Fibroblast of skin of back (primary cell): Measurements from ENCODE around the gene AK2. TPM values are rescaled to one million over a fixed set of nuclear protein-coding genes. Genes with fewer than 3 reads are reported as not detected.
A peak's percentile ranks its signal among the peaks of the same experiment; 100 is the strongest.
"Not testable (repeated sequence)": the region's sequence is repeated elsewhere in the genome, so short reads cannot be mapped to it uniquely, and the experiment has no call there.

Source experiments
- DNase-seq: peaks from one replicate; pipeline ENCODE4 v3.0.0-alpha.2; 2013
- polyA plus RNA-seq, 2 experiments: library from polyadenylated mRNA; unstranded; fragments of 120-200 nt; gene quantifications; one replicate each; pipeline ENCODE4 v1.2.1, GENCODE V29; 2013; ENCODE audit not compliant: insufficient read length in 2 of 2

The AK2 gene
- polyA plus RNA-seq (2013, experiment 1 of 2; ENCODE audit: insufficient read length) = 165 TPM
- 118 TPM for polyA plus RNA-seq (2013, experiment 2 of 2; ENCODE audit: insufficient read length)

DNA sequence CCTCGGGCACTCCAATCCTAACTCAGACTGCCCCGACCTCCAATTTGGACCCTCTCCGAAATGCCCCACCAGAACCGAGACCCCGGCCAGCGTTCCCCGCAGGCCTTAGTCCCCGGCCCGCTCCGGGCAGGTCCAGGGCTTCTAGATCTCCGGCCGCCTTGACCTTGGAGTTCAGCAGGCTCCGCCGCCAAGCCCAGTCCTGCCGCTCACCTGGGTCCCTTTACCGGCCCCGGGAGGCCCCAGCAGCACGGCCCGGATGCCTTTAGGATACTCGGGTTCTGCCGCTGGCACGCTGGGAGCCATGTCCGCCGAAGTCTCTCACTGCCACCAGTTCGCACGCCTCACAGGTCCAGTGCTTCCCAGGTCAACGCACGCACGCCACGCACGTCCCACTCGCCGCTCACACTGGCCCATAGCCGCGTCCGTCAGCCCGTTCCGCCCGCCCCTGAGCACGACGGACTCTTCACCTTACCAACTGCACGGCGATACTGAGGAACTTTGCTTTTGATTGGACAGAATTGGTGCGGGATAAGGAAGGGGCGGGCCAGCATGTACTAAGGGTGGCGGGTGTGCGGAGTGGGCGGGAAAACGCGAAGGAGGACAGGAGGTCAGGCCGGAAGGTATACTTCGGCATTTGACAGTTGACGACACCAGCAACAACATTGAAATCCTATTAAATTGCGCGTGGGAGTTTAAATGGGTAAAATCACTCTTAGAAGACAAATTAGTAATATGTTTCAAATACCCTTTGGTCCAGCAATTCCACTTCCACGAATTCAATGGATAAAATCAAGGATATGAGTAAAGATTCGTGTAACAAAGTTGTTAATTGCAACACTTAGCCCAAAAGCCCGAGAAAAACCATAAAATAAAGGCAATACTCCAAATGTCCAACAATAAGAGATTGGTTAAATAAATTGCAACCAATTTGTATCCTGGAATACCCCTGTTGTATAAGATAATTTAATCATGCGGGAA is at the start of gene AK2:
AK2 (minus strand) TSS at position 358 of the 978 bp plus-strand sequence; CDS start at position 303, 55 bp downstream.
- DNase-seq = peak; percentile 99

DNA sequence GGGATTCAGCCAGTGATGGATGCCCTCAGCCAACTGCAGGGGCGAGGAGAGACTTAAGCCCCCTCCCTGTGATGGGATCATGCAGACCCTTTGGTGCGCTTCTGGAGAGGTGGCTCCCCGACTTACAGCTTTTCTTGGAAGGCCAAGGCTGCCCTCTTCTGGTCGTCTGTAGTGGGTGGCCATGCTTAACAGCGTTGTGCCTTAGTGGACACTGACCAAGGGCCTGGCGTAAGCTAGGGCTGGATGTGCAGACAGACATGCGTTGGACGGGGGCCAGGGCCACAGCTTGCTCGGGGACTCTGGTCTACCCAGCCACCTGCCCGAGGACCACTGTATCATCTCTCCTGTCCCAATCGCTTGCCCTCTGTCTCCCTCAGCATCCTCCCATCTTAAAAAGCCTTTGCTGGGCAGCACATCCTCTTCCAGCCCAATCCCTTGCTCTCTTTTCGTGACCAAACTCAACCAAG is 49.7 kb upstream of the AK2 start:
- DNase-seq = peak; percentile 60

DNA sequence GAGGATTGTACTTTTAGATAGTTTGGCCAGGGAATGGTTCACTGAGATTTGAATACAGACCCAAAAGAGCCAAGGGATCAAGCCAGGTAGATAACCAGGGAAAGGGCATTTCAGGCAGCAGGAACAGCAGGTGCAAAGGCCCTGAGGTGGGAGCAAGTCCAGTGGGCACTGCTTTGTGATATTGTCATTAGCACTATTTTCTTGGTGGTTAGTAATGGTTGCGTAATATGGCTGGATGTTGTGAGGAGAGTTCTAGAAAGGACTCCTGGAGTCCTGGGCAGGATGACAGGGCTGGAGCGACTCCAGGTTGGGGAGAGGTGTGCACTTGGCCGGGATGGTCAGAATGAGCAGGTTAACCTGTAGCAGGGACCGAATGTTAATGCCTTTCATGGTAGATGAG is 48.6 kb upstream of the AK2 start:
- no peak for DNase-seq

DNA sequence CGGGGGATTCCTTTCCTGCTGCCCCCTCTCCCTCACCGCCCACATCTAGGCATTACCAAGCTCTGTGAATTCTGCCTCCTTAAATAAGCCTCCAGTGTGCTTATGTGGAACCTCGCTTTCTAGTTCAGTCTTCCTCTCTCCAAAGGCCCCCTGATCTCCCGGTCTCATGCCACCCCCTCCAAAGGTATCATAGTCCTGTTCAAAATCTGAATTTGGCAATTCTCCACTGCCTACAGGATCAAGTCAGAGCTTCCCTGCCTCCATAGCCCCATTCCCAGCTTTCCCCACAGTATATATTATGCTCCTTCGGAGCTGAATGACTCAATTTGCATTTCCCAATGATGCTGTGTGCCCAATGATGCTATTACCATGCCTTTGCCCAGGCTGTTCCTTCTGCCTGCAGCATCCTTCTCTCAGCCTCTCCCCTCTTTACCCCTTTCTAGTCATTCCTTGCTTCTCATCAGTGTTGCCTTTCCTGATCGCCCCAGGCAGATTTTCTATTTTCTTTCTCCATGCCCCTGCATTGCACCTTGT is 46.0 kb upstream of the AK2 start:
- DNase-seq = no peak

DNA sequence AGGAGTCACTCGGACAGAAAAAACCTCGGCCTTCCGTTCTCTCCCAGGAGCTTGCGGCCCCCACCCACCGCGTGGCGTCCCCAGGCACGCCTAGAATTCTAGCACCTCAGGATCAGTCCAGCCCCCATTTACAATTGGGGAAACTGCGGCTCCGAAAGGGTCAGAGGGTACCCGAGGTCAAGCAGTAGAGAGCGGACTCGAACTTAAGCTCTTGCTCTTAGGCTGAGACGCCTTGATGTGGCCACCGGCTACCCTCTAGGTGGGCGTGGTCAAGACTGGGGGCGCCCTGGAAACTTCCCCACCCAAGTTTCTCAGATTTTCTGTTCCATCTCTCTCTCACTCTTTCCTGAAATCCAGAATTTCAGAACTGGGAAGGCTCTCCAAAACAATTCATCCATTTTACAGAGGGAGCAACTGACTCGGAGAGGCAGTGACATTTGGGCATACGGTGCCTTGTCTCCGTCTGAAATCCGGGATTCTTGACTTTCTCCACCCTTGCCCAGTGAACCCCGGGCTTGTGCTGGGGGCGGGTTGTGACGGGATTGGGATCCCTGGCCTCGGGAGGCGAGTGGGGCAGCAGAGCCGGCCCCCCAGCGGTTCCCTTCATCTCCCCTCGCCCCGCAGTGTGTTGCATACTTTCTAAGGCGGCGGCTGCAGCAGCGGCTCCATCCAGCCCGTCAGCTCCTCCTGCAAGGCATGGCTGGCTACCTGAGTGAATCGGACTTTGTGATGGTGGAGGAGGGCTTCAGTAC is 45.0 kb upstream of the AK2 start:
- no peak for DNase-seq

DNA sequence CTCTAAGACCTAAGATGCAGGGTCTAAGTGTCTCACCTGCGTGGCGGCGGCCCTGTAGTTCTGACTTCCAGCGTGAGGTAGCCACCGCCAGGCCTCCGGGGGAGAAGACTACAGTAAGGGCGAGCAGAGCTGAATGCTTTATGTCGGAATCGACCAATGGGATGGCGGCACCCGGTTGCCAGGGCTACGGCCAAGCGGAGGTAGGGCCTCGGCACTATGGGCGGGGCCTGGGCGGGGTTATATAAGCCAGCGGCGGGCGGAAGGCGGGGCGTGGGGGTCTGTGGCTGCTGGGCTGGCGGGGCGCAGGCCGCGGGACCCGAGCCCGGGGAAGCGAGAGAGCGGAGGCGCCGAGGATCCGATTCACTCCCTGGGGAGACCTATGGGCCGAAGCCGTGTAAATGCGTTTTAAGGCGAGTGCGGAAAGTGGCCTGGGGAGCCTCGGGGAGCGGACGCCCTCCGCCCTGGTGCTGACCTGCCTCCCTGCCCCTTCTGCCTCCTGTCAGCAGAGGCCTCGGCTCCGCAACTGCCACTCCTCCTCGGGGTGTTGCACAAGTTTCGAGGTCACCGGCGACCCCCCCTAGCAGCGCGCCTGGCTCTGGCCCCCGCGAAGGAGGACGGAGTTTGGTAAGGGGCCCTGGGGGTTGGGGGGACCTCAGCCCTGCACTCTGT is 44.3 kb upstream of the AK2 start, which contains the start of gene AZIN2:
AZIN2 (plus strand) TSS at position 269 of the 669 bp plus-strand sequence. CDS start 1,097 bp downstream, outside the sequence.
- DNase-seq = peak; percentile 94

DNA sequence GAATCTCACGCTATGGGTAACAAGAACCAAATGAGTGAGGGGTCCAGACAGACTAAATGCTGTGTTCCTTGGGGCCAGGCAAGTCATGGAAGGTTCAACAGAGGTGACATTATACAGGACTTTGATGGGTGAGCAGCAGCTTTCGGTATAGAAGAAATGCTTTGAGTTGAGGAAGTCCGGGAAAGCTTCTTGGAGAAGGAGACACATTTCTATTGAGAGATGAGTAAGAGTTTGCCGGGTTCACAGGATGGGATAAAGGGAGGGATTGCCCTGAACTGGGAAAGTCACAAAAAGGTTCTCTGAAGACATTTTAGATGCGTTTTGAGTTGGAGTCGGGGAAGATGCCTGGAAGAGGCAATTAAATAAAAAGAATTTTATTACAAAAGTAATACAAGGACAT is 43.7 kb upstream of the AK2 start:
- no peak for DNase-seq

DNA sequence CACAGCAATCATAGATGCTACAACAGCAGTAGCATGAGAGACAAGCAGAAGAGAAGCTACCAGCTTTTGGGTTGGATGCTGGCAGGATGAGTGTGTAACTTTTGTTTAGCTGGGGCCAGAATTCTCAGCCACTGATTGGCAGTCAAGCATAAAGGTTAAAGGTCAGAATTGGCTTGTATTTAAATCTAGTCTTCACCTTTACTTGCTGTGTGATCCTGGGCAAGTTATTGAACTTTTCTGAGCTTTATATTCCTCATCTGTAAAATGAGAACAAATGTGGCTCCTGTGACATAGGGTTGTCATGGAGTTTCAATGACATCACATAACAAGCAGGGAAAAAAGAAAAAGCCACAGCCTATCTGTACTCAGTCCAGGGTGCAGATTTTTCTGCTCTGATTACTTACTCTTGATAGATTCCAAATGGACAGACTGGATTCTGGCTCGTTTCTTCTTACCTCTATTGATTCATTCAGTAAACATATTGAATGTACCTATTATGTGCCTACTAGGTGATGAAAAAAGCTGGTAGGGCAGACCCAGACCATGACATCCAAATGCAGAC is 41.4 kb upstream of the AK2 start:
- DNase-seq = no peak

DNA sequence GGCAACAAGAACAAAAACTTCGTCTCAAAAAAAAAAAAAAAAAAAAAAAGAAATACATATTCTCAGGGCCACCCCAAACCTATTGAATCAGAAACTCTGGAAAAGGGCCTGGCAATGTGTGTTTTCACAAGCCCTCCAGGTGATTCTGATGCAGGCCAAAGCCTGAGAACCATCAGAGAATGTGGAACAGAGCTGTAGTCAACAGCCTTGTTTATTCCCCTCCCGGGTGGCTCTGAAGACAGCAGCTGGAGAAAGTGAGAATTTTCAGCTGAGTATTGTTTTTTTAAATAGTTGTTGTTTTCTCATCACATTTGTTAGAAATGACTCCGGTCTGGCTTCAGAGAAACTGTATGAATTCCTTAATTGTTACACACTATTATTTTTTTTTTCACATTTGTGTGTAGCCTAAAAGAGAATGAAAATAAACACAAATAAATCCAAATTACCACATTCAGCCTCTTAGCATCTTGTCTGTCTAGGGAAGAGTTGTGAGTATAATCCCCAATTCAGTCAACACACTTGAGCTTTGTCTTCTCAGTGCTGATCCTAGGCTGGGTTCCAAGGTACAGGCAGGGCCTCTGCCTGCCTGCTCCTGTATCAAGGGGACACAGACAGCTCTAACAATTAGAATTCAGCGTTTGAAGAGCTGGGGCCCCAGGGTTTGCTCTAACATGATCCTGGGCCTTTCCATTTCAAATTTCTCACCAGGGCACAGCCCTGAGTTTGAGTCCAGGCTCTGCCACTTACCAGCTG is 37.7 kb upstream of the AK2 start:
- DNase-seq = no peak

DNA sequence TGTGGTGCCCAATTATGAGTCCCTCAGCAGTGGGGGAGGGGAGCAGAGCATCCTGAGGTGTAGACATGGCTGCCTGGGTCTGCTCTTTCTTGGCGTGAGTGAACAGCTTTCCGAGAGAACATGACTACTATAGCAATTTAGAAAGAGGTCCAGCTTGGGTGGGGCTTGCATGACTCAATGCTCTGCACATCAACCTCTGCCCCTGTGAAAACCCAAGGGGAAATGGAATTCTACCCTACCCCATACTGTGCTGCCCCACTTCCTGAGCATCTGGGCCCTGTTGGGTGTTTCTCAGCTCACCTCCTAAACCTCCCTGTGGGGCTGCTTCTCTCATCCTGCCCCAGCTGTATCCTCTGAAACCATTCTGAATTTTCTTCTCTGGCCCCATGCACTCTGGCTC is 36.0 kb upstream of the AK2 start:
- DNase-seq = no peak

DNA sequence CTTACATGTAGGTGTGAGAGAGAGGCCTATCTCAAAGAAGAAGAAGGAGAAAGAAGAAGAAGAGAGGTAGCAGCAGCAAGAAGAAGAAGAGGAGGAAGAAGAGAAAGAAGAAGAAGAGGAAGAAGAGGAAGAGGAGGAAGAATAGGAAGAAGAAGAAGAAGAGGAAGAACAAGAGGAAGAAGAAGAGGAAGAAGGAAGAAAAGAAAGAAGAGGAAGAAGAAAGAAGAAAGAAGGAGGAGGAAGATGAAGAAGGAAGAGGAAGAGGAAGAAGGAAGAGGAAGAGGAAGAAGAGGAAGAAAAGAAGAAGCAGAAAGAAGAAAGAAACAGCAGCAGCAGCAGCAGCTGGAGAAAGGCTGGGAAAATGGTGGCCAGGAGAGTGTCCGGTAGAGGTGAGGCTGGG is 33.9 kb upstream of the AK2 start:
- DNase-seq = no peak

DNA sequence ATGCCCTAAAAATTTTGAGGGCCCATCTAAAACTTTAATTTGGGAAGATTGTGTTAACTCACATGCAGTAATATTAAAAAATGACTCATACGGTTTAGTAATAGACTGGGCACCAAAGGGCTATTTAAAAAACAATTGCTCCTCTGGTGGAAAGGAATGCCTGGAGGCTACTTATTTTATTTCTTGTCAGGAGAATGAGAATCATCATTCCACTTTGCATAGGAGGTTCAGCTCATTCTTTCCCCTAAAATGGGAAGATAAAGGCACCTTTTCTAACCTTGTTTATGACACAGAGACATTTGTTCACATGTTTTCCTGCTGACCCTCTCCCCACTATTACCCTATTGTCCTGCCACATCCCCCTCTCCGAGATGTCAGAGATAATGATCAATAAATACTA is 31.4 kb upstream of the AK2 start:
- DNase-seq = not testable (repeated sequence)

DNA sequence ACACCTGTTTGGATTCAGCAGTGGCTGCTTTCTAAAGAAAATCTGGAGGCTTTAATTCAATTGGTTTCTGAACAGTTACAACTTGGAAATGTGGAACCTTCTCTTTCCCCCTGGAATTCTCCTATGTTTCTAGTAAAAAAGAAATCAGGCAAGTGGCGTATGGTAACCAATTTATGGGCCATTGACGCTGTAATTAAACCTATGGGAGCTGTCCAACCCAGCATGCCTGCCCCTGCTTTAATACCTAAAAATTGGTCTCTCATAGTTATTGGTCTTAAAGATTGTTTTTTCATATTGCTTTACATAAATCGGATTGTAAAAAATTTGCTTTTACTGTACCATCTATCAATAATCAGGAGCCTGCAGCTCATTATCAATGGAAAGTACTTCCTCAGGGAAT is 29.8 kb upstream of the AK2 start:
- DNase-seq = not testable (repeated sequence)

DNA sequence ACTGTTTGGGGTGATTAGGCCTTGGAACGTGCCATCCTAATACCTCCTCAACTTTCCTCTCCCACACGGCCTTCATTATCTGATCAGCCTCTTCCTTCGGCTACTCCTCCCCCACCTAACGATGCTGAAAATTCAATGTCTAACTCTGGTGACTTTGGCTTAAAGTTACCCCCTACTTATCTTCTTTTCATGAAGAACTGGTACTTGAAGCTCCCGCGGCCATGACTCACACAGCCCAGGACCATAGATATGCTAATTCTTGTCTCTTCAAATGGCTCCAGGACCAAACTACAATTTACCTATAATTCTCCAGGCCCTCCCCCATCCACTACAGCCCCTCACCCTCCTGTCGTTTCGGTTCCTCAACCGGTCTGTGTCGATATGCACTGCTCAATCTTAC is 28.6 kb upstream of the AK2 start:
- no peak for DNase-seq

DNA sequence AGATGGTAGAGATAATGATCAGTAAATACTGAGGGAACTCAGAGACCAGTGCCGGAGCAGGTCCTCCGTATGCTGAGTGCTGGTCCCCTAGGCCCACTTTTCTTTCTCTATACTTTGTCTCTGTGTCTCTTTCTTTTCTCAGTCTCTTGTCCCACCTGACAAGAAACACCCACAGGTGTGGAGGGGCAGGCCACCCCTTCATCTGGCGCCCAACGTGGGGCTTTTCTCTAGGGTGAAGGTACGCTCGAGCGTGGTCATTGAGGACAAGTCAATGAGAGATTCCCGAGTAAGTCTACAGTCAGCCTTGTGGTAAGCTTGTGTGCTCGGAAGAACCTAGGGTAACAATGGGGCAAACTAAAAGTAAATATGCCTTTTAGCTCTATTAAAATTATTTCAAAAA is 27.6 kb upstream of the AK2 start:
- DNase-seq = not testable (repeated sequence)

DNA sequence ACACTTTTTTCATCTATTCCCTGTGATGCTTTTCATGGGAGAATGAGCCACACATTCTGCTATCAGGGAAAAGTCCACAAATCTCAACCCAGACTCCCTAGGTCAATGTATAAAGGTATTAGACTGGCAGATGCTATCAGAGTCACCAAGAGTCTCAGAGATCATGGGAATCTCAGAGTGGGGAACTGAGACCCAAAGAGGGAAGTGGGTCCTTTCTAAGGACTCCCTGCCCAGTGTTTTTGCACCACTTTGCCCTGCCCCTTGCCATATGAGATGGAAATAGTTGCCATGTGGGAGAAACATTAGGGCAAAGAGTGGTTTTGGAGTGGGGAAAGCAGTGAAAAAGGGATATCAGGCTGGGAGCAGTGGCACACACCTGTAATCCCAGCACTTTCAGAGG is 25.2 kb upstream of the AK2 start:
- no peak for DNase-seq

DNA sequence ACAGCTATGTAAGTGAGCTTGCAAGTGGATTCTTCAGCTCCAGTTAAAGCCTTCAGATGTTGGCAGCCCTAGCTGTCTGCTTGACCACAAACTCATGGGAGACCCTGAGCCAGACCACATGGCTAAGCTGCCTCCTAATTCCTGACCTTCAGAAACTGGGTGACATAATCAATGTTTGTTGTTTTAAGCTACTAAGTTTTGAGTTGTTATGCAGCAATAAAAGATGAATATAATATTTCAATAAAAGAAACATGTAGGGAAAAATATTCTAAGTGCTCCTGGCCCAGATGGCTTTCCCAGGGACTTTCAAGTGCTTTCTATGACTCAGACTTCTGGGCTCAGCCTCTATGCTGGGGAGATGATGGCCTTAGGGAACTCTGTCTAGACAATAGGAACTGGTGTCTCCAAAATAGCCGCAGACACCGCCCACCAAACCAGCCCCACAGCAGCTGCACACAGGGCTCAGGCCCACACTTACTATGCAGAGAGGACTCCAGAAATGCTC is 23.9 kb upstream of the AK2 start:
- peak; percentile 94 for DNase-seq

DNA sequence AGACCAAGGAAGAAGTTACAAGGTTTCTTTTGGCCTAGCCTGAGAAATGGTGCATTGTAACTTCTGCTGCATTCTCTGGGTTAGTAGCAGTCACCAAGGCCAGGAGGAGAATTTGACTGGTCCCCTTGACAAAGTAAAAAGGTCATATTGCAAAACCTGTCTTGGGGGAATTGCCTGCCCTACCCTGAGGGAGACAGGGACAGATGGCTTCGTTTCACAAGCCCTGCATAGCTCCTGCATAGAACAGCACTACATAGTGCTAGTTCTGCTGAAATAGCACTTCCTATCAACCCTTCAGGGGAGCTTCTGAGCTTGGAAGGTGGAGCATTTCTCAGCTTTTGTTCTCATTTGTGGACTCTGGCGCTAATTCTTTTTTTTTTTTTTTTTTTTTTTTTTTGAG is 20.4 kb upstream of the AK2 start:
- no peak for DNase-seq

DNA sequence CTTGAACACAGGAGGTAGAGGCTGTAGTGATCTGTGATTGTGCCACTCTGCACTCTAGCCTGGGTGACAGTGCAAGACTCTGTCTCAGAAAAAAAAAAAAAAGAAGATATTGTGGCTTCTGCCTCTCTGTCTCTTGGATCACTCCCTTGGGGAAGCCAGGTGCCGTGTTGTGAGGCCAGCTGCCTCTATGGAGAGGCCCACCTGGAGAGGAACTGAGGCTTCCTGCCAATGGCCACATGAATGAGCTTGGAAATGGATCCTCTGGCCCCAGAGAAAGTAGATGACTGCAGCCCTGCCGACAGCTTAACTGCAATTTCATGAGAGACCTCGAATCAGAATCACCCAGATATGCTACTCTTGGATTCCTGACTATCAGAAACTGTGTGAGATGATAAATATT is 19.7 kb upstream of the AK2 start:
- DNase-seq = no peak

DNA sequence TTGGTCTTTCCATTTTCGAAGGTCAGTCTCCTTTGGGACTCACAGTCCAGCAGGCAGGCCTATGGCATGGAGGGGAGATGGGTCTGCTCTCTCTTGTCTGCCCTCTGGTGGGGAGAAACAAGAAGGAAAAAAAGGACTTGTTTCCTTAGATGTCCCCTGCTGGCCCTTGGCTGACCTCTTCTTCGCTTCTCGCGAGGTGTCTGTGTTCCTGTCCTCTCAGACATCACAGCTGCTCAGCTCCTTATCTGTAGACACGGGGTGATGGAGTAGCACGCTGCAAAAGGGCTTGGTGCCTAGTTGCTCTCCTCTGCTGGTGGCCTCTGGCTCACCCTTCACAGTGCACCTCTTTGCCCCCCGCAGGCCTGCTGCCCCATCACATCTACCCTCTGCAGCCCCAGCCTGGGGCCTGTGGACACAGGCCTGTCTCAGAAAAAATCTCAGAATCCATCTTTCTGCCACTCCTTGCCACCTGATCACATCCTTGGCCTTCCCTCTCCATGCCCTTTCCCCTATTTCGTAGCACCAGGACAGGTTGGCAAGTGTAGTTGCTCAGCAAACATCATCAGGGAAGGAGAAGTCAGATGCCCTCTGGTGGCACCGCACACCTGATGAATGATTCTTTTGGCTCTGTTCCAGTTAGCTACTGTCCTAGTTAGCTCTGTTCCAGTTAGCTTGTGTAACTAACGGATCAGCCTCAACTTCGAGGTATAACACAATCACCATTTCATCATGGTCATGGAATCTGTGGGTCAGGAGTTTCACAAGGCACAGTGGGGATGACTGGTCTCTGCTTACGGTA is 18.7 kb upstream of the AK2 start:
- DNase-seq = peak; percentile 83
